ENCODE data around the gene PRXL2B.

Gene PRXL2B

DNA sequence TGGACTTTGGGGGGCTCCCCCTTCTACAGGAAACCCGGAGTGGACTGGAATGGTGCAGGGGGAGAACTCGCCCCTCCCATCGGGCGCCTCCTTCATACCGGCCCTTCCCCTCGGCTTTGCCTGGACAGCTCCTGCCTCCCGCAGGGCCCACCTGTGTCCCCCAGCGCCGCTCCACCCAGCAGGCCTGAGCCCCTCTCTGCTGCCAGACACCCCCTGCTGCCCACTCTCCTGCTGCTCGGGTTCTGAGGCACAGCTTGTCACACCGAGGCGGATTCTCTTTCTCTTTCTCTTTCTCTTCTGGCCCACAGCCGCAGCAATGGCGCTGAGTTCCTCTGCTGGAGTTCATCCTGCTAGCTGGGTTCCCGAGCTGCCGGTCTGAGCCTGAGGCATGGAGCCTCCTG is 30.3 kb upstream of the PRXL2B start, which contains the start of gene TNFRSF14:
TSS of gene TNFRSF14 (plus strand) at position 95 of the 401 bp plus-strand sequence. CDS start at position 389, 294 bp downstream.
- Mint-ChIP-seq H3K27me3 (ENCODE audit: low read depth, poor library complexity) (peaks cover 10% of the 10 kb centered on the region), H3K4me1 (peaks cover 24% of the 10 kb centered on the region), H3K36me3 (ENCODE audit: low read depth) (no peaks in the 10 kb centered on the region), H3K9me3 (no peaks in the 10 kb centered on the region), H3K4me3 (no peak within 1 kb of the TSS), H3K27ac (no peak within 1 kb of the TSS)
- no peak for DNase-seq
- no peak for TF ChIP-seq CTCF (IDR thresholded peaks at IDR 0.05)

GRCh38 chr1:2556678-2557481 is 29.7 kb upstream of the PRXL2B start:
- no peaks in the 10 kb centered on the region for H3K9me3 Mint-ChIP-seq
- no peak for DNase-seq
- peaks cover 21% of the 10 kb centered on the region for H3K4me1 Mint-ChIP-seq
- H3K27me3 Mint-ChIP-seq (ENCODE audit: low read depth, poor library complexity) = peaks cover 14% of the 10 kb centered on the region
- H3K4me3 Mint-ChIP-seq = no peak overlapping the region
- TF ChIP-seq CTCF (IDR thresholded peaks at IDR 0.05) = no peak
- H3K27ac Mint-ChIP-seq = no peak overlapping the region
- H3K36me3 Mint-ChIP-seq (ENCODE audit: low read depth) = no peaks in the 10 kb centered on the region

GRCh38 chr1:2557482-2558400 is 28.8 kb upstream of the PRXL2B start:
- Mint-ChIP-seq H3K4me3 (no peak overlapping the region), H3K9me3 (no peaks in the 10 kb centered on the region), H3K27me3 (ENCODE audit: low read depth, poor library complexity) (peaks cover 14% of the 10 kb centered on the region), H3K36me3 (ENCODE audit: low read depth) (no peaks in the 10 kb centered on the region), H3K4me1 (peaks cover 22% of the 10 kb centered on the region), H3K27ac (no peak overlapping the region)
- no peak for DNase-seq
- no peak for TF ChIP-seq CTCF (IDR thresholded peaks at IDR 0.05)

GRCh38 chr1:2558420-2558819 is 28.2 kb upstream of the PRXL2B start:
- no peaks in the 10 kb centered on the region for H3K9me3 Mint-ChIP-seq
- H3K27ac Mint-ChIP-seq = no peak overlapping the region
- peaks cover 14% of the 10 kb centered on the region for H3K27me3 Mint-ChIP-seq (ENCODE audit: low read depth, poor library complexity)
- no peaks in the 10 kb centered on the region for H3K36me3 Mint-ChIP-seq (ENCODE audit: low read depth)
- H3K4me3 Mint-ChIP-seq = no peak overlapping the region
- no peak for DNase-seq
- peaks cover 28% of the 10 kb centered on the region for H3K4me1 Mint-ChIP-seq
- TF ChIP-seq CTCF (IDR thresholded peaks at IDR 0.05) = no peak

- H3K4me3 Mint-ChIP-seq = no peak overlapping the region
- DNase-seq = no peak
- no peak overlapping the region for H3K27ac Mint-ChIP-seq
- peaks cover 12% of the 10 kb centered on the region for H3K27me3 Mint-ChIP-seq (ENCODE audit: low read depth, poor library complexity)
- peaks cover 28% of the 10 kb centered on the region for H3K4me1 Mint-ChIP-seq
- no peaks in the 10 kb centered on the region for H3K9me3 Mint-ChIP-seq
- H3K36me3 Mint-ChIP-seq (ENCODE audit: low read depth) = no peaks in the 10 kb centered on the region
- TF ChIP-seq CTCF (IDR thresholded peaks at IDR 0.05) = no peak
Measured at GRCh38 chr1:2558861-2559260, 27.7 kb upstream of the PRXL2B start.
